OCI-LY7 (cell line): ENCODE measurements around the gene SMPD4. TPM values are rescaled to one million over a fixed set of nuclear protein-coding genes. Genes with fewer than 3 reads are reported as not detected.
"Not testable (repeated sequence)": the region's sequence is repeated elsewhere in the genome, so short reads cannot be mapped to it uniquely, and the experiment has no call there.

Experiments
- BruUV-seq: library from RNA; stranded (reverse); fragments of 400-500 nt; replicated peaks from 2 replicates; lab custom pipeline; 2021; lab: Mats Ljungman, UMichigan
- CTCF ChIA-PET: fragments of 300-600 bp; sonication (Branson Sonifier 250); formaldehyde crosslinking; loops from one replicate; lab custom pipeline; 2022; ENCODE audit warnings: antibody characterized with exemption; ENCODE audit not compliant: unreplicated experiment; lab: Charles Lee
- POLR2A ChIA-PET: fragments of 300-600 bp; sonication (Branson Sonifier 250); formaldehyde crosslinking; loops from one replicate; lab custom pipeline; 2022; ENCODE audit warnings: antibody characterized with exemption; lab: Charles Lee
- DNase-seq: peaks from one replicate; pipeline ENCODE4 v3.0.0-alpha.2; 2015; ENCODE audit warnings: low spot score
- H2AFZ ChIP-seq: fragments of 200-600 bp; sonication (generic), shearing (Covaris generic); 2 replicates; pipeline ENCODE4 v1.6.1; 2014; ENCODE audit warnings: mild to moderate bottlenecking, antibody characterized with exemption, low read length, moderate library complexity
- H3K27ac ChIP-seq: fragments of 200-600 bp; sonication (generic); 2 replicates; pipeline ENCODE4 v1.5.1; 2014; ENCODE audit warnings: mixed run types, low read depth, mild to moderate bottlenecking, moderate library complexity, low read length, inconsistent platforms; ENCODE audit not compliant: poor library complexity, severe bottlenecking
- H3K36me3 ChIP-seq: fragments of 200-600 bp; sonication (generic); 2 replicates; pipeline ENCODE4 v1.6.1; 2014; ENCODE audit warnings: mild to moderate bottlenecking, antibody characterized with exemption, low read length, moderate library complexity, mixed read lengths; ENCODE audit not compliant: insufficient read depth
- H3K4me1 ChIP-seq: fragments of 200-600 bp; sonication (generic); 2 replicates; pipeline ENCODE4 v1.5.1; 2014; ENCODE audit warnings: mild to moderate bottlenecking, low read length; ENCODE audit not compliant: insufficient read depth, poor library complexity, severe bottlenecking
- H3K4me2 ChIP-seq: fragments of 200-600 bp; sonication (generic); 2 replicates; pipeline ENCODE4 v1.6.1; 2014; ENCODE audit warnings: mild to moderate bottlenecking, low read length
- H3K4me3 ChIP-seq: fragments of 200-600 bp; sonication (generic); 2 replicates; pipeline ENCODE4 v1.5.1; 2014; ENCODE audit warnings: mild to moderate bottlenecking, low read depth, low read length; ENCODE audit not compliant: poor library complexity, severe bottlenecking
- H3K79me2 ChIP-seq: fragments of 200-600 bp; sonication (generic); 2 replicates; pipeline ENCODE4 v1.6.1; 2016; ENCODE audit warnings: low read depth, mild to moderate bottlenecking, low read length, moderate library complexity, mixed read lengths; ENCODE audit not compliant: insufficient read depth
- H3K9me2 ChIP-seq: fragments of 200-600 bp; sonication (generic); 2 replicates; pipeline ENCODE4 v1.6.1; 2016; ENCODE audit warnings: mild to moderate bottlenecking, low read length, mixed read lengths; ENCODE audit not compliant: insufficient read depth
- H3K9me3 ChIP-seq: fragments of 200-600 bp; sonication (generic); 2 replicates; pipeline ENCODE4 v1.6.1; 2014; ENCODE audit warnings: mild to moderate bottlenecking, mixed run types, low read length, mixed read lengths
- H4K20me1 ChIP-seq: fragments of 200-600 bp; sonication (generic); 2 replicates; pipeline ENCODE4 v1.6.1; 2014; ENCODE audit warnings: mild to moderate bottlenecking, antibody characterized with exemption, low read length, moderate library complexity, mixed read lengths; ENCODE audit not compliant: insufficient read depth
- intact Hi-C: fragments of 100-400 bp; cut with micrococcal nuclease; formaldehyde crosslinking; loops from one replicate; pipeline ENCODE4 v1.10.0; 2022; ENCODE audit not compliant: unreplicated experiment
- total RNA-seq, 2 experiments: library from RNA; depleted of rRNA in 1 of 2; stranded (reverse); fragments of >200 nt in 1 of 2; shearing (Covaris generic) in 1 of 2; gene quantifications; 2 replicates each; pipeline ENCODE4 v1.2.3, GENCODE V29; 2014 to 2022

The SMPD4 gene
- total RNA-seq, 2 experiments from 2014 or later, result 61.9 to 93.8 TPM

DNA sequence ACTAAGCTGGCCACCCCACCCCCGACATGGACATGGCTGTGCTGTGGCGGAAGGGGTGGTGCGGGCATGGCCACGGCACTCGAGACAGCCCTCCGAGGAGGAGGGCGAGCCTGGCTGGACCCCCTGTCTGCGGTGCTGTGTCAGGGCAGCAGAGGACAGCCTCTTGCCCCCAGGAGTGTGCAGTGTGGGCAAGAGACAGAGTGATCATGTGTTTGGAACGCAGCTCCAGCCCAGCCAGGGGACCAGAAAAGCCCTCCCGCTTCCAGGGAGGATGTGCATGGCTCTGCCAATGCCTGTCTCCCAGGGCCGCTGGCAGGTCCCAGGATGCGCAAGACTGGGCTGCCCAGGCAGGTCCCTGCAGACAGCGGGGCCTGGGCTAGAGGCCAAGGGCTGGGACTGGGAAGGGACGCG is 42.6 kb downstream of the SMPD4 start:
- H3K9me3 ChIP-seq, POLR2A ChIA-PET, DNase-seq, H3K36me3 ChIP-seq, H3K4me1 ChIP-seq, H3K27ac ChIP-seq, H3K4me3 ChIP-seq, H3K4me2 ChIP-seq, H2AFZ ChIP-seq, H4K20me1 ChIP-seq, CTCF ChIA-PET, H3K9me2 ChIP-seq, intact Hi-C loops, H3K79me2 ChIP-seq, BruUV-seq: not testable (repeated sequence)

DNA sequence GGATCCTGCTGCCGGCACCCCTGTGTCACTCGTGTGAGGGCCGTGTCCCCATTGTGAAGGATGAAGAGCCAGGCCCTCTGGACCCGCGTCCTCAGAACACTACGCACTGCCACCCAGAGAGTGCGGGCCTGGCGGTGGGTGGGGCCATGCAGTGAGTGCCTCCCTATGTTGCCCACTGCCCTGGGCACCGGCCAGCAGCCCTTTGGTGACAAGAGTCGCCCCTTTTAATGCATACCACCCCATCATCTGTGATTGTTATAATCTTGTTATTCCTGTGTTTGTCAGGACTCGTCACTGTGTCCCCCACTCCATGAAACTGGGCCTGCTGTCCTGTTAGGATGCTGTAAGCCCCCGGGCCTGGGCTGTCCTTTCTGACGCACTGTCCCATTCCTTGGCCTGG is 43.1 kb downstream of the SMPD4 start:
- H3K4me3 ChIP-seq, H3K4me2 ChIP-seq, H2AFZ ChIP-seq, H3K27ac ChIP-seq, H3K36me3 ChIP-seq, CTCF ChIA-PET, POLR2A ChIA-PET, DNase-seq, H3K9me3 ChIP-seq, BruUV-seq, intact Hi-C loops, H3K4me1 ChIP-seq, H3K9me2 ChIP-seq, H4K20me1 ChIP-seq, H3K79me2 ChIP-seq: not testable (repeated sequence)

GRCh38 chr2:130137118-130137517 is 44.3 kb downstream of the SMPD4 start:
- H3K9me3 ChIP-seq, H3K36me3 ChIP-seq, H3K4me2 ChIP-seq, CTCF ChIA-PET, H2AFZ ChIP-seq, POLR2A ChIA-PET, H3K4me3 ChIP-seq, BruUV-seq, H3K4me1 ChIP-seq, DNase-seq, H4K20me1 ChIP-seq, intact Hi-C loops, H3K27ac ChIP-seq, H3K79me2 ChIP-seq, H3K9me2 ChIP-seq: not testable (repeated sequence)

- POLR2A ChIA-PET, DNase-seq, BruUV-seq: not testable (repeated sequence)
Observed at GRCh38 chr2:130136546-130136945, 44.9 kb downstream of the SMPD4 start.

More at GRCh38 chr2:130136546-130136945, 44.9 kb downstream of the SMPD4 start:
- H4K20me1 ChIP-seq, H2AFZ ChIP-seq, intact Hi-C loops, H3K4me1 ChIP-seq, H3K4me2 ChIP-seq, H3K9me2 ChIP-seq, H3K27ac ChIP-seq, H3K4me3 ChIP-seq, H3K36me3 ChIP-seq, H3K79me2 ChIP-seq, CTCF ChIA-PET, H3K9me3 ChIP-seq: not testable (repeated sequence)
